ENCODE results near the gene KCNK1.

KCNK1 gene
- 0 to 0.43 (median 0.06) reads per million in 18 experiments for total RNA-seq

DNA sequence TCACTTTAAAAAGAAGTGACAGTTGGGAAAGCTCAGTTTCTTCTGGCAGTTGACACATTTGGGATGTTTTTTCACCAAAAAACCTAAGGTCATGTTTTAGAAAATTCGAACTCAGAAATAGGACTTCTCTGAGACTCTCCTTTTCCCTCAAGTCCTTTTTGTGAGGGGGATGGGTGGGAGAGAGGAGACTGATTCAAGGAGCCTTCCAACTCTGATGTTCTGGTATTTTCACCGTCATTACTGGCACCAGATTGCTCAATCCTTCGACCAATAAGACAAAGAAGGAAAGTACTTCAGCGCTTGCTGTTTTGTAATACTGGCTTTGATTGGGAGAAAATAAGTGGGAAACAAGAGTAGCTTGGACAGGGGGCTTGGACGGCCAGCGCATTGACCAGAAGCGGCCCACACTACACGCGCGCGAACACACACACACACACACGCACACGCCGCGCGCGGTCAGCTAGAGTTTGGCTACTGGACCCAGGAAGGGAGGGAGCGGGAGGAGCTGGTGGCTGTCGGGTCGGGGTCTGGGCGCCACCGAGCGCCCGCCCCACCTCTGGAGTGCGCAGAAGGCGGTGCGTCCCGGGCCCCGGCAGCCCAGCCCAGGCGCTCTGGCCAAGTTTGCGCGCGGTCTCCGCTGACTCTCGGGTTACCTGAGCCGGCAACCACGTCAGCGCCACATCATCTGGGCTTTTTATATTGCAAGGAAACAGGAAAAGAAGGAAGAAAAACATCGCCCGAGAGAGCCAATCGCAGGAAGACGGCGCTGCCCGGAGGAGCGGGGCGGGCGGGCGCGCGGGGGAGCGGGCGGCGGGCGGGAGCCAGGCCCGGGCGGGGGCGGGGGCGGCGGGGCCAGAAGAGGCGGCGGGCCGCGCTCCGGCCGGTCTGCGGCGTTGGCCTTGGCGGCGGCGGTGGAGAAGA, at the start of gene KCNK1:
KCNK1 (plus strand) TSS at position 855 of the 921 bp plus-strand sequence; CDS start at position 921, 66 bp downstream.
- no peak for DNase-seq

GRCh38 chr1:233565313-233565712, 48.6 kb upstream of the KCNK1 start:
- no peak for DNase-seq

GRCh38 chr1:233566886-233567285, 47.0 kb upstream of the KCNK1 start:
- no peak for DNase-seq

GRCh38 chr1:233569636-233570035, 44.3 kb upstream of the KCNK1 start:
- DNase-seq, result no peak

- no peak for DNase-seq
These were observed 43.7 kb upstream of the KCNK1 start for GRCh38 chr1:233570216-233570615.

DNA sequence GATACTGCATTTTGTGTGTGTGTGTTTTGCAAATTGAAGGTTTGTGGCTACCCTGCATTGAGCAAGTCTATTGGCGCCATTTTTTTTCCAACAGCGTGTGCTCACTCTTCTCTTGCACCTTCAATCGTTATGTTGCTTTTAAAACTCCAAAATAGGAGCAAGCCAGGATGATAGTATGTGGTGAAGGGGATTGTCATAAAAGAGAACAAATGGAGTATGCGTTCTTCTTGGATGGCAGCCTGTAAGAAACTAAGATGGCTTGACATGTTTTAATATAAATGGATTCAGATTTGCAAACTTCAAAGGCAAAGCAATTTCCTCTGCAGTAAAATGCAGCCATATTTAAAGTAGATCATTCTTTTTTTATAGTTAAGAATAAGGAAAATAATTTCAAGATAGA, 43.2 kb upstream of the KCNK1 start:
- DNase-seq, result no peak

DNA sequence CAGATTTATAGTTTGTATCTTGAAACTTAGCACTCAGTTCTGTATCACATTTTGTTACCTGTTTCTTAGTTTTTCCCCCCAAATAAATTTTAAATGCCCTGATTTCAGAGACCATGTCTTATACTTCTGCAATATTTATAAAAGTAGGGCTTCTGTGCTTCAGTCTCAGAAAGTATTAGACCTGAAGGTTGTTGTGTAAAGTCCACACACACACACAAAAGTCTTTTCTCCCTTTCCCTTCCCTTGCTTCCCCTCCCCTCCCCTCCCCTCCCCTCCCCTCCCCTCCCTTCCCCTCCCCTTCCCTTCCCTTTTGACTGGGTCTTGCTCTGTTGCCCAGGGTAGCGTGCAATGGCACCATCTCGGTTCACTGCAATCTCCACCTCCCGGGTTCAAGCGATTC, 41.0 kb upstream of the KCNK1 start:
- no peak for DNase-seq

DNA sequence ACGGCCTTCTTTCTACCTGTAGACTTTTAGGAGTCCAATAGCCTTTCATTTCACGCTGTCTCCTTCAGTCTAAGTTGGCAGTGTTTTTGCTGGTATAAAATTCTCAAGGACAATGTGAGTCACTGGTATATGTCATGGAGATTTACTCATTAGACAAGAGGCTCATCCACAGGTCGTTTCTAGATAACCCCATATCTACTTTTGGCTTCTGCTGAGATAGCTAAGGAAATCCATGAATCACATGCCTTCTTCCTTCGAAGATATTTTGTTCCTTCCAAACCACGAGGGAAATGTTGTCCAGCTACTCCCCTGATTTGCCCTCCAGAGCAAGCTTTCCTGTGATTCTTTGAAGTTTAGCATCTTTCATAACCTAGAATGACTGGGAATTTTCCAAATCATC, 38.5 kb upstream of the KCNK1 start:
- DNase-seq, result no peak

GRCh38 chr1:233582439-233582838, 31.5 kb upstream of the KCNK1 start:
- no peak for DNase-seq

DNA sequence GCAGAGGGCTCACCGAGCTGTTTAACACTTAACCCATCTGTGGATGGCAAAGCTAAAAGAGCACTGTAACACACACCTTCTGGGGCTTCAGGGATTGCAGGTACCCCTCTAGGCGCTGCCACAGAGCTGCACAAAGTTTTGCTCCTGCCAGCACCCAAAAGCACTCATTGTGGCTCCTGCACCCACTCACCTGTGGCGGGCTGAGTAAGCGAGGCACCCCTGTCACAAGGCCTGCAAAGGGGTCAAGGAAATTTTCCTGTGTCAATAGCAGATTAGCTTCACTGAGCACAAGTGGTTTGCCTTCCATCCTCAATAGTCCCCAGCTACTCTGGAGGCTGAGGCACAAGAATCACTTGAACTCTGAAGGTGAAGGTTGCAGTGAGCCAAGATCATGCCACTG, 29.5 kb upstream of the KCNK1 start:
- no peak for DNase-seq

DNA sequence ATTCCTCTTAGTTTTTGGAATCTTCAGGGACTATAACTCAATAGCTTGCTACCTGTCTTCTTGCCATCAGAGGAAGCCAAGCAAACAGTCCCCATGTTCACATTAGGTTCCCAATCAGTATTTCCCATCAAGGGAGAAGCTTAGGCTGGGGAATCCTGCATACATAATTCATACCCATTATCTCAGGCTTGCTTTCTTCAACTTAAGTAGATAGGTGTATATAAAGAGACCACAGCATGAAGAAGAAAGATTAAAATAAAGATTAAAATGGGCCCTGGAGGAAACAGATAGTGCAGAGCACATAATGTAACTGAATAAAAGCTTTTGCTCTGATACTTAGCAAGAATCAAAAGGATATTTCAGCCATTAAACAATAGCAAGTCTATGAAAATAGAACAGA, 29.0 kb upstream of the KCNK1 start:
- DNase-seq, result no peak

DNA sequence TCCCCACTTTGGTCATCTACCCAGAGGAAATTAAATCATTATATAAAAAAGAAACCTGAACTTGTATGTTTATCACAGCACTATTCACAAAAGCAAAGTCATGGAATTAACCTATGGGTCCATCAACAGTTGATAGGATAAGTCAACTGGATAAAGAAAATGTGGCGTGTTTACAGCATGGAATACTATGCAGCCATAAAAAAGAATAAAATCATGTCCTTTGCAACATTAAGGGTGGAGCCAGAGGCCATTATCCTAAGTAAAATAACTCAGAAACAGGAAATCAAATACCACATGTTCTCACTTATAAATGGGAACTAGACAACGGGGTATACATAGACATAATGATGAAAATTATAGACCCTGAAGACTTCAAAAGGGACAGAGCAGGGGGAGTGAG, 27.6 kb upstream of the KCNK1 start:
- DNase-seq, result no peak

DNA sequence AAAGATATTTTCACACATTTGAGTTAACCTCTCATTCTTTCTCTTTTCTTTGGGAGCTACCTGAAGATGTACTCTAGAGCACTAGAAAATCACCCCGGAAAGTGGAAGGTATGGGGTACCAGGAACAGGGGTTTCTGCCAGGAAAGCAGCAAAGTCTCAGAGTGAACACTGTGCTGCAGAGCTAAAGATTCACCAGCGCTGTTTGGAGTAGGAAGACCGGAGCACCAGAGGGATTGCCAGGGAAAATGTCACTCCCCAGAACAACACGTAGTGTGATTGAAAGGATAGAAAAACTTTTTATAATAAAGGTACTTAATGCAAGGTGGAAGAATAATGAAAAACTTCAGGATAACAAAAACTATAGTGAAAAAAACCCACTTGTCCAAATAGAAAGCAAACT, 26.7 kb upstream of the KCNK1 start:
- DNase-seq, result no peak

GRCh38 chr1:233587958-233588799, 25.7 kb upstream of the KCNK1 start:
- no peak for DNase-seq

- no peak for DNase-seq
These were observed 16.4 kb upstream of the KCNK1 start for GRCh38 chr1:233597489-233597901.

DNA sequence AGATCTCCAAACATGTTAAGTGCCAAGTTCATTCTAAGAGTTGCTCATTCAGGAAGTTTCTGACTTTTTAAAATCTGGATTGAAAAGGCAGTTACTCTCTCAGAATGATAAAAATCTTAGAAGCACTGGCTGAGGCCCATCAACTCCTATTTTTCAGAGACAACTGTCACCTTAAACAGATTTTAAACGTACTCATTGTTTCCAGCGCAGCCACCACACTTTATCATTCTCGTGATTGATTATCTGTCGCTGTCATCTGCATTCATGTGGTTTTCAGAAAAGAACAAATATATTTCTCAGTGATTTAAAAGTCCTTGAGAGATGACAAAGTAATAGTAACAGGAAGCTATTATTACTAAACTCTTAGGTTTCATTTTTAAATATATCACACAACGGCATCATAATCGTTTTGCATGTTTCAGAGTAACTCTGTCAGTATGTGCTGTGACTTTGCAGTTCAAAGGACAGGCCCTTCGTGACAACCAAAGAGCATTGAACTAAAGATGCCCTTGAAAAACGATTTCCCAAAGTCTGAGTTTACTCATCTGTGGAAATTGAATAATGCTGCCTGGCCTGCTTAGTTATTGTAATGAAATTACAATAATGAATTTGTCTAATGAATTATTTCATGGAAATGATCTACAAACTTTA, 14.9 kb upstream of the KCNK1 start:
- no peak for DNase-seq

- no peak for DNase-seq
These were observed 14.3 kb upstream of the KCNK1 start for GRCh38 chr1:233599542-233600073.

DNA sequence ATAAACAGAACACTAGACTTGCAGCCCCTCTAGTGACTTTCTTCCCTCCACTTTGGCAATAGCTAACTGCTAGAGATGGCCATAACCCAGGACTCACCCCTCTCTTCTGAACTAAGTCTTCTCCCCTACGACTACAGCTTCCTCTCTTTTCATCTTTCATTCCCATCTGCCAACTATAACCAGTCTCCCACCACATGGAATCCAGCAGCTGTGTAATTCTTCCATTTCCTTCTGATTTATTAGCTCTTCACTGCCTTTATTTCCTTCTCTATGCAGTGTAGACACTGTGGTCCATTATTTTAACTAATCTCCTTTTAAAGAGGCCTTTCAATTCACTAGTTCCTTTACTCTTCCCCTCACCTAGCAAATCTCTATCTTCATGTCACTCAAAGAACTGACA, 13.4 kb upstream of the KCNK1 start:
- no peak for DNase-seq

GRCh38 chr1:233603478-233603877, 10.4 kb upstream of the KCNK1 start:
- DNase-seq, result no peak

GRCh38 chr1:233605205-233605604, 8.7 kb upstream of the KCNK1 start:
- no peak for DNase-seq

DNA sequence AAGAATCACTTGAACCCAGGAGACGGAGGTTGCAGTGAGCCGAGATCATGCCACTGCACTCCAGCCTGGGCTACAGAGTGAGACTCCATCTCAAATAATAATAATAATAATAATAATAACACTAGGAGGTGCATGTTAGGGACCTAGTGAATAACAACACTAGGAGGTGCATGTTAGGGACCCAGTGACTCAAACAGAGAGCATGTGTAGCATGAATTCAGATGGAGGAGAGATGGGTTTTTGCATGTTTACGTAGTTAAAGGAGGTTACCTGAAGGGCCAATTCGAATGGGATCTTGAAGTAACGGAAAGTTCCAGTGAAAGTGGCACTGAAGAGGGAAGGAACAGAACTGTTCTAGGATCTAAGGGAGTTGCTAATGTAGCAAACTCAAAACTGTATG, 7.1 kb upstream of the KCNK1 start:
- no peak for DNase-seq

GRCh38 chr1:233607252-233608119, 6.4 kb upstream of the KCNK1 start:
- no peak for DNase-seq

All from inflammatory macrophage (primary cell).